ENCODE data around the gene HEPHL1.

HEPHL1 gene

DNA sequence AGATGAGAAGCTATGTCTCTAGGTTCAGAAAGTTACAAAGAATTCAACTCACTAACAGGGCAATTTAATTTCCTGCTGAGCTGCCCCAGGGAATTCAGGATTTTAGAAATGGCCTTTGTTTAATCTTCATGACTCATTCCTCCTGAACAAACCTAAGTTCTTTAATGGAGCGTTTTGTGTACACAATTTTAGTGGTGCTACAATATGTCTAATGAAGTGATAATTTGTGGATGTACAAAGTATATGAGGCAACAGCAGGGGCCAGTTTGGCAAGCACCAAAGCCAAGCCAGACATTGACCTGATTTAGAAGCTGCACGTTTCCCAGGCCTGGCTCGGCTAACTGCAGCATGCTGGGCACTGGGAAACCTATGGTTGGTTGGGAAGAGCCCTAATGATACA, 34.4 kb upstream of the HEPHL1 start:
- Histone ChIP-seq H3K4me3 (ENCODE audit: insufficient read depth, low read depth, low read length) (no peak overlapping the region), H3K9me3 (ENCODE audit: control insufficient read depth, low read length) (no peaks in the 10 kb centered on the region), H3K27me3 (ENCODE audit: control insufficient read depth, insufficient read depth, low read length, poor library complexity, severe bottlenecking) (no peaks in the 10 kb centered on the region), H3K4me1 (ENCODE audit: control insufficient read depth, insufficient read depth, low read length) (no peaks in the 10 kb centered on the region), H3K36me3 (ENCODE audit: control insufficient read depth, insufficient read depth, low read length) (no peaks in the 10 kb centered on the region), H3K27ac (ENCODE audit: insufficient read depth, low read depth, low read length, poor library complexity, severe bottlenecking) (peak overlapping the region; percentile 4)
- WGBS, 2 experiments: 77 to 88% methylated on average over 3 of the region's 3 CpGs

DNA sequence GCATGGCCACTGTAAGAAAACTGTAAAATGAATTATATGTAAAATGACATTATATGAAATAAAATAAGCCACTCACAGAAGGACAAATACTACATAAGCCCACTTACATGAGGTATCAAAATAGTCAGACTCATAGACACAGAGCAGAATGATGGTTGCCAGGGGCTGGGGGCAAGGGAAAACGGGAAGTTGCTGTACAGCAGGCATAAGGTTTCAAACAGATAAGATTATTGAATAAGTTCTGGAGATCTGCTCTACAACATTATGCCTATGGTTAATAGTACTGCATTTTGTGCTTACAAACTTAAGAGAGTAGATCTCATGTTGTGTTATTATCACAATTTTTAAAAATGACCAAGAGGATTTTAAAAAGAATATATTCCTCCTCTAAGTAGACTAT, 32.7 kb upstream of the HEPHL1 start:
- H3K27ac ChIP-seq (ENCODE audit: insufficient read depth, low read depth, low read length, poor library complexity, severe bottlenecking): no peak overlapping the region
- no peaks in the 10 kb centered on the region for H3K4me1 ChIP-seq (ENCODE audit: control insufficient read depth, insufficient read depth, low read length)
- H3K9me3 ChIP-seq (ENCODE audit: control insufficient read depth, low read length): no peaks in the 10 kb centered on the region
- H3K4me3 ChIP-seq (ENCODE audit: insufficient read depth, low read depth, low read length): no peak overlapping the region
- 87 to 92% methylated on average over 1 of the region's 1 CpG for WGBS, 2 experiments
- H3K36me3 ChIP-seq (ENCODE audit: control insufficient read depth, insufficient read depth, low read length): no peaks in the 10 kb centered on the region
- H3K27me3 ChIP-seq (ENCODE audit: control insufficient read depth, insufficient read depth, low read length, poor library complexity, severe bottlenecking): no peaks in the 10 kb centered on the region

DNA sequence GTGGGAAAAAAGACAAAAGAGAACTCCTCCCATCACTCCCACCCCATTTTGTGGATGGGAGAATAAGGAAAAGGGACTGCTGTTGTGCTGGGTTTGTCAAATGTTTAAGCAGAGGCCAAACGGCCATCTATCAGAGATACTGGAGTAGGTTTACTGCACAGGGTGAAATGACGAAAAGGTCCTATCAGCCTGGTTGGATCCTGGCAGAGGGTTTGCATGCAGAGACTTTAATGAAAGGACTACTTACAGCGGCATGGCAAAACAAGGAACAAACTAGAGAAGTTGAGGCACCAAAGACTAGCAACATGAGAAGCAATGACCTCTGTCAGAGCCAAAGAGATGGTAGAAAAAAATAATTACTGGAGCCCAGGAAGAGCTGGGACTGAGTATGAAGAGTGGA, 32.2 kb upstream of the HEPHL1 start:
- Histone ChIP-seq H3K36me3 (ENCODE audit: control insufficient read depth, insufficient read depth, low read length) (no peaks in the 10 kb centered on the region), H3K4me1 (ENCODE audit: control insufficient read depth, insufficient read depth, low read length) (no peaks in the 10 kb centered on the region)
- 93 to 95% methylated on average over 3 of the region's 3 CpGs for WGBS, 2 experiments

DNA sequence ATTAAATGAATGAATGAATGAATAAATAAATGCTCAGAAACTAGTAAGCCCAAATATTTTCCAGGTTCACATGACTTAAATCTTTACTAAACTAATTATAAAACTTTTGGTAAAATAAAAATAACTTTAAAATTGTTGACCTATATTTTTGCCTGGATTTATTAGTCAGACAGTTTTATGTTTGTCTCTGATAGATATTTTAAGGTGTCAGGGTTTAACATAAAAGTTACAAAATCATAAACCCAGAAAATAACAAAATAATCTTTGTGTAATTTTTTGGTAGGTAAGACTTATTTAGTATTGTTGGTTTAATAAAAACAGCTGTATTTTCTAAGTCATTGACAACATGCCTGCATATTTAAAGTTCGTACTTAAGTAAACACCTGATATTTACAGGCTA, 27.4 kb upstream of the HEPHL1 start:
- Histone ChIP-seq H3K36me3 (ENCODE audit: control insufficient read depth, insufficient read depth, low read length) (no peaks in the 10 kb centered on the region), H3K9me3 (ENCODE audit: control insufficient read depth, low read length) (no peaks in the 10 kb centered on the region), H3K27ac (ENCODE audit: insufficient read depth, low read depth, low read length, poor library complexity, severe bottlenecking) (no peak overlapping the region), H3K4me1 (ENCODE audit: control insufficient read depth, insufficient read depth, low read length) (no peaks in the 10 kb centered on the region), H3K27me3 (ENCODE audit: control insufficient read depth, insufficient read depth, low read length, poor library complexity, severe bottlenecking) (no peaks in the 10 kb centered on the region), H3K4me3 (ENCODE audit: insufficient read depth, low read depth, low read length) (no peak overlapping the region)
- no CpG with 5 or more reads among the region's 1 CpG for WGBS, 2 experiments

More for the DNA sequence above, 32.2 kb upstream of the HEPHL1 start:
- H3K27ac ChIP-seq (ENCODE audit: insufficient read depth, low read depth, low read length, poor library complexity, severe bottlenecking): no peak overlapping the region
- H3K4me3 ChIP-seq (ENCODE audit: insufficient read depth, low read depth, low read length): no peak overlapping the region
- H3K27me3 ChIP-seq (ENCODE audit: control insufficient read depth, insufficient read depth, low read length, poor library complexity, severe bottlenecking): no peaks in the 10 kb centered on the region
- H3K9me3 ChIP-seq (ENCODE audit: control insufficient read depth, low read length): no peaks in the 10 kb centered on the region

DNA sequence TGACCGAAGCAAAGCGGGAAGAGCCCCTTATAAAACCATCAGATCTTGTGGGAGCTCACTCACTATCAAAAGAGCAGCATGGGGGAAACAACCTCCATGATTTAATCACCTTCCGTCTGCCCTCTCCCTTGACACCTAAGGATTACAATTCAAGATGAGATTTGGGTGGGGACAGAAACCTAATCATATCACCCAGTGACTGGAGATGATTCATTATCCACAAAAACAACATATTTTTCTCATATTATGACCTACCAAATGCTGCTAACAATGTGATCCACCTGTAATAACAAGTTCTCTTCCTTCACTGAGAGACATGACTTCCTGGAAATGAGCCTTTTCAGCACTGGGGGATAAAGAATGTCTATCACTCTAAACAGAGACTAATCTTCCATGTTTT, 23.4 kb upstream of the HEPHL1 start:
- no peaks in the 10 kb centered on the region for H3K36me3 ChIP-seq (ENCODE audit: control insufficient read depth, insufficient read depth, low read length)
- 91 to 93% methylated on average over 3 of the region's 3 CpGs for WGBS, 2 experiments
- no peak overlapping the region for H3K4me3 ChIP-seq (ENCODE audit: insufficient read depth, low read depth, low read length)
- H3K4me1 ChIP-seq (ENCODE audit: control insufficient read depth, insufficient read depth, low read length): no peaks in the 10 kb centered on the region
- no peaks in the 10 kb centered on the region for H3K9me3 ChIP-seq (ENCODE audit: control insufficient read depth, low read length)
- no peaks in the 10 kb centered on the region for H3K27me3 ChIP-seq (ENCODE audit: control insufficient read depth, insufficient read depth, low read length, poor library complexity, severe bottlenecking)
- H3K27ac ChIP-seq (ENCODE audit: insufficient read depth, low read depth, low read length, poor library complexity, severe bottlenecking): no peak overlapping the region

DNA sequence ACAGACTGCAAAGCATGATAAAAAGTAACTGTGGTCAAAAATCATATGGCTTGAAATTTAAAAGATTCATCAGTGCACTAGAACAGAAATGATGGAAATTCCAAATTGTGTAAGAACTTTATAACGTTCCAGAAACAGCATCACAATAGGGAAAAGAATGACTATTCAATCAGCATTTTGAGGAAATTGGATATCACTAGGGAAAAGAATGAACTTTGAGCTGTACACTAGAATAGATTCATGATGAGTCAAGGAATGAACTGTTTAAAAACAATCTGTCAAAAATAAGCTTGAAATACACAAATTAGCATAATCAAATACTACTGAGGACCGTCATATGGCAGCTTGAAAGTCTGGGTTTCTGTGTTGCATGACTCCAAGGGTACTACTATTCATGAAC, 20.5 kb upstream of the HEPHL1 start:
- Histone ChIP-seq H3K27me3 (ENCODE audit: control insufficient read depth, insufficient read depth, low read length, poor library complexity, severe bottlenecking) (no peaks in the 10 kb centered on the region), H3K36me3 (ENCODE audit: control insufficient read depth, insufficient read depth, low read length) (no peaks in the 10 kb centered on the region), H3K9me3 (ENCODE audit: control insufficient read depth, low read length) (no peaks in the 10 kb centered on the region), H3K4me1 (ENCODE audit: control insufficient read depth, insufficient read depth, low read length) (no peaks in the 10 kb centered on the region), H3K27ac (ENCODE audit: insufficient read depth, low read depth, low read length, poor library complexity, severe bottlenecking) (no peak overlapping the region), H3K4me3 (ENCODE audit: insufficient read depth, low read depth, low read length) (no peak overlapping the region)
- WGBS, 2 experiments: 92 to 93% methylated on average over 2 of the region's 2 CpGs

DNA sequence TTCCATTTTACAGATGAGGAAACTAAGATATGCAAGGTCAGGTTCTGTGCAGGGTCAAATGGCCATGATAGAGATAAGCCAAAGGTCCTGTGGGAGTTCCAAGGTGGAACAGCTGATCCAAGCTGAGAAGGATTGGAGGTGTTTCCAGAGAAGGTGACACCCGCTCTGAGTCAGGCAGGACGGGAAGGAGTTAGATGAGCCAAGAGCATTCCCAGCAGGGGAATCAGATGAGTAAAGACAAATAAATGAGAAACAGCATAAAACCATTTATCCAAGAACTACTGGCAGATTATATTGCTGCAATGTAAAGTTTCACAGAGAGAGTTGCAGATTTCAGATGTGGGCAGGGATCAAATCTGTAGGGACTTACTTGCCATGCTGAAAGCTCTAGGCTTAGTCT, 18.9 kb upstream of the HEPHL1 start:
- no peak overlapping the region for H3K27ac ChIP-seq (ENCODE audit: insufficient read depth, low read depth, low read length, poor library complexity, severe bottlenecking)
- no peaks in the 10 kb centered on the region for H3K4me1 ChIP-seq (ENCODE audit: control insufficient read depth, insufficient read depth, low read length)
- 89 to 100% methylated on average over 2 of the region's 2 CpGs for WGBS, 2 experiments
- H3K9me3 ChIP-seq (ENCODE audit: control insufficient read depth, low read length): no peaks in the 10 kb centered on the region
- no peaks in the 10 kb centered on the region for H3K27me3 ChIP-seq (ENCODE audit: control insufficient read depth, insufficient read depth, low read length, poor library complexity, severe bottlenecking)
- no peak overlapping the region for H3K4me3 ChIP-seq (ENCODE audit: insufficient read depth, low read depth, low read length)
- H3K36me3 ChIP-seq (ENCODE audit: control insufficient read depth, insufficient read depth, low read length): no peaks in the 10 kb centered on the region

DNA sequence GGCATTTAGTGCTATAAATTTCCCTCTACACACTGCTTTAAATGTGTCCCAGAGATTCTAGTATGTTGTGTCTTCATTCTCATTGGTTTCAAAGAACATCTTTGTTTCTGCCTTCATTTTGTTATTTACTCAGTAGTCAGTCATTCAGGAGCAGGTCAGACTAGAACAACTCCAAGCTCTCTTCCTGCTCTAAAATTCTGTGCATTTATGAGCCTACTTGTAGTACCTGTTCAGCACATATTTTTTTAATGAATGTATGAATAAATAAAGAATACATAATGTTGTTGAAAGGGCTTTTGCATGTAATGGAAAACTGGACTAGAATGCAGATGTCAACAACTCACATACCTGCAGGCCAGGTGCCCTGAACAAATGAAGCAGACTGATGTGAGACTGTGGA, 13.7 kb upstream of the HEPHL1 start:
- Histone ChIP-seq H3K4me1 (ENCODE audit: control insufficient read depth, insufficient read depth, low read length) (no peaks in the 10 kb centered on the region), H3K27me3 (ENCODE audit: control insufficient read depth, insufficient read depth, low read length, poor library complexity, severe bottlenecking) (no peaks in the 10 kb centered on the region), H3K4me3 (ENCODE audit: insufficient read depth, low read depth, low read length) (no peak overlapping the region), H3K9me3 (ENCODE audit: control insufficient read depth, low read length) (no peaks in the 10 kb centered on the region), H3K27ac (ENCODE audit: insufficient read depth, low read depth, low read length, poor library complexity, severe bottlenecking) (no peak overlapping the region), H3K36me3 (ENCODE audit: control insufficient read depth, insufficient read depth, low read length) (no peaks in the 10 kb centered on the region)

DNA sequence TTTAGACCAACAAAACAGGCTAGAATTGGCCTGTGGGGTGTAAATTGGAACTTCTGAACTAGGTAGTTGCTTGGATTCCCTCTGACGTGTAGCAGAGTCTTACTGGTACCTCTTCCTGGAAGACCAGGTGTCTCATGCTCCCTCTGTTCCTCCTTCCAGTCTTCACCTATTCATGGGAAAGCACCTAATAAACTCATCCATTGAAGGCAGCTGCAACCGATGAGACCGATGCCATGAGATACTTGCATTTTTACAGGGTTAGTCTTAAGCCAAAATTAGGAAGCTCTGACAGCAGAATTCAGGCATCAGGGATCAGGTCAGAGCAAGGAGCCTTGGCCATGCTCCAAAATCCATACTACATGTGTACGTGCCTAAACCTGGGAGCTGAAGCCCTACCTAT, 13.2 kb upstream of the HEPHL1 start:
- Histone ChIP-seq H3K27ac (ENCODE audit: insufficient read depth, low read depth, low read length, poor library complexity, severe bottlenecking) (no peak overlapping the region), H3K36me3 (ENCODE audit: control insufficient read depth, insufficient read depth, low read length) (no peaks in the 10 kb centered on the region), H3K9me3 (ENCODE audit: control insufficient read depth, low read length) (no peaks in the 10 kb centered on the region), H3K4me3 (ENCODE audit: insufficient read depth, low read depth, low read length) (no peak overlapping the region), H3K27me3 (ENCODE audit: control insufficient read depth, insufficient read depth, low read length, poor library complexity, severe bottlenecking) (no peaks in the 10 kb centered on the region), H3K4me1 (ENCODE audit: control insufficient read depth, insufficient read depth, low read length) (no peaks in the 10 kb centered on the region)
- 73 to 94% methylated on average over 3 to 4 of the region's 4 CpGs for WGBS, 2 experiments

DNA sequence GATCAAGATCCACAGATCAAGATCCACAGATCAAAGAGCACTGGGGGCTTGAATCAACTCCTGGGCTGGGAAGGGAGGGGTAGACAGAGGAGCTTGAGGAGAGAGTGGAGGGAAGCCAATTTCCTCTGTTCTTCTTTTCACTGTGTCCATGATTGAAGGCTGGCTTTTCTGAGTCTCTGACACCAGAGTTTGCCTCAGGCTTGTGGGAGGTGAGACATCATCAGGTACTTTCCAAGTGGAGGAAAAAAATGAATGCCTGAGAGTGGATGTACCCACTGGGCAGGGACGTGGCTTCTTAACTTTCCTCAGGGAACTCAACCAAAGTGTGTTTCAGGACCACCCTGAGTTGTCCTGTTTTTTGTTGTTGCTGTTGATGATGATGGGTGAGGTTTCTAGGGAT, 11.0 kb upstream of the HEPHL1 start:
- no peaks in the 10 kb centered on the region for H3K9me3 ChIP-seq (ENCODE audit: control insufficient read depth, low read length)
- no peaks in the 10 kb centered on the region for H3K4me1 ChIP-seq (ENCODE audit: control insufficient read depth, insufficient read depth, low read length)
- no peak overlapping the region for H3K27ac ChIP-seq (ENCODE audit: insufficient read depth, low read depth, low read length, poor library complexity, severe bottlenecking)
- WGBS, 2 experiments: 84 to 86% methylated on average over 1 of the region's 1 CpG
- H3K36me3 ChIP-seq (ENCODE audit: control insufficient read depth, insufficient read depth, low read length): no peaks in the 10 kb centered on the region
- H3K4me3 ChIP-seq (ENCODE audit: insufficient read depth, low read depth, low read length): no peak overlapping the region
- no peaks in the 10 kb centered on the region for H3K27me3 ChIP-seq (ENCODE audit: control insufficient read depth, insufficient read depth, low read length, poor library complexity, severe bottlenecking)

DNA sequence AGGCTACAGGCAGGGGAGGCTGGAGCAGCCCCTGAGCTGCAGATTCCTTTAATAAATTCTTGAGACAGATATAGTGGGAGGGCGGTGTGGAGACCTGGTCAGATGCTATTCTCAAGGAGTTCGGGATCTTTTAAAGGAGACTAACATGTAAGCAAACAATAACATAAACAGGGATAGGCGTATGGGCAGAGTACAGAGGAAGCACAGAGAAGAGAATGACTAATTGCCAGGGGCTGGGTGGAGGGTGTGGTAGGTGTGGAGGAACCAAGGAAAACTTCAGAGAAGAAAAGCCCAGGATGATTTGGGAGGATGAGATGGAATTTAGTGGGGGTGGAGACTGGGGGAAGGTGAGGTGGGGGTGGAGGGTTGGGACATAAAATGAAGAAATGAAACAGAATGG, 9.7 kb upstream of the HEPHL1 start:
- Histone ChIP-seq H3K4me1 (ENCODE audit: control insufficient read depth, insufficient read depth, low read length) (no peaks in the 10 kb centered on the region), H3K27ac (ENCODE audit: insufficient read depth, low read depth, low read length, poor library complexity, severe bottlenecking) (no peak overlapping the region), H3K4me3 (ENCODE audit: insufficient read depth, low read depth, low read length) (no peak overlapping the region), H3K27me3 (ENCODE audit: control insufficient read depth, insufficient read depth, low read length, poor library complexity, severe bottlenecking) (no peaks in the 10 kb centered on the region), H3K9me3 (ENCODE audit: control insufficient read depth, low read length) (no peaks in the 10 kb centered on the region), H3K36me3 (ENCODE audit: control insufficient read depth, insufficient read depth, low read length) (no peaks in the 10 kb centered on the region)
- 90 to 96% methylated on average over 3 of the region's 3 CpGs for whole genome bisulfite sequencing, 2 experiments
